SK-N-MC (cell line): ENCODE data around the gene PLSCR1.

Experiments
- DNase-seq: peaks from one replicate; pipeline ENCODE4 v3.0.0-alpha.2; 2011; ENCODE audit warnings: low read depth, low spot score
- H3K27ac ChIP-seq: fragments of 200-600 bp; sonication (generic); 2 replicates; pipeline ENCODE4 v1.5.1; 2016; ENCODE audit warnings: mixed run types
- H3K36me3 ChIP-seq: fragments of 200-600 bp; sonication (generic); 2 replicates; pipeline ENCODE4 v1.6.1; 2017; ENCODE audit warnings: antibody characterized with exemption, low read length, mixed read lengths; ENCODE audit not compliant: insufficient read depth
- H3K4me3 ChIP-seq: fragments of 200-600 bp; sonication (generic); 2 replicates; pipeline ENCODE4 v1.5.1; 2016
- H3K9ac ChIP-seq: fragments of 200-600 bp; sonication (generic); 2 replicates; pipeline ENCODE4 v1.8.0; 2017; ENCODE audit warnings: mixed run types, mixed read lengths; ENCODE audit not compliant: insufficient read length
- H3K9me3 ChIP-seq: fragments of 200-600 bp; sonication (generic); 2 replicates; pipeline ENCODE4 v1.6.1; 2017; ENCODE audit warnings: low read depth, mild to moderate bottlenecking, antibody characterized with exemption, low read length, moderate library complexity, mixed read lengths
- EZH2 ChIP-seq: fragments of 200-600 bp; sonication (generic); IDR thresholded peaks from one replicate; pipeline ENCODE4 v1.6.1; 2017; ENCODE audit warnings: antibody characterized with exemption
- FOXP2 ChIP-seq: optimal IDR thresholded peaks from 2 replicates; pipeline ENCODE3; 2011; ENCODE audit warnings: mild to moderate bottlenecking, moderate library complexity; ENCODE audit not compliant: insufficient read depth; ENCODE audit errors: extremely low read length, control extremely low read depth
- POLR2AphosphoS5 ChIP-seq: IDR thresholded peaks from 2 replicates; pipeline ENCODE4 v1.6.1; 2012; ENCODE audit warnings: mild to moderate bottlenecking, low read depth, low read length, borderline replicate concordance

The PLSCR1 gene

GRCh38 chr3:146577662-146578061 lies 33.3 kb upstream of the PLSCR1 start:
- no peak overlapping the region for H3K4me3 ChIP-seq
- no peak overlapping the region for H3K9ac ChIP-seq
- TF ChIP-seq FOXP2: no peak
- TF ChIP-seq POLR2AphosphoS5: no peak
- no peak for TF ChIP-seq EZH2
- no peaks in the 10 kb centered on the region; the same call in 1 of the 2 replicates for H3K9me3 ChIP-seq
- H3K36me3 ChIP-seq: no peaks in the 10 kb centered on the region
- DNase-seq: peak; percentile 45
- H3K27ac ChIP-seq: no peak overlapping the region

DNA sequence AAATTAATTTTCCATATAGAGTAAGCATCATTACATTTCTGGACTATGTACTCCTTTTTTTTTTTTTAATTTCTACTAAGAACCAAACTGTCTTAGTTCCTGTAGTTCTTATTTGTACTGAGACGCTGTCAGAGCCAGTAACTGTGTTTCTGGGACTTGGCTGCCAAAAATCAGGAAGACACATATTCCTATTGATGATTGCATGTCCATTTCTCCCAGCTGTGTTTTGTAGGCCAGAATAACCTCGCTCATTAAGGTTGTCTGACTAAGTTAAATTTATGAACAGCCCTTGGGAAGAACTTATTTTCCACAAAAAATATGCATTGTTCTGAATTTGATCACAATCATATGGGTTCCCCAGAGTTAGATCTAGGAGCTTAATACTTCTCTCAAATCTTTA lies 31.2 kb upstream of the PLSCR1 start:
- Histone ChIP-seq H3K36me3 (no peaks in the 10 kb centered on the region), H3K4me3 (no peak overlapping the region), H3K9me3 (no peaks in the 10 kb centered on the region), H3K9ac (no peak overlapping the region), H3K27ac (no peak overlapping the region)
- TF ChIP-seq EZH2 (no peak), FOXP2 (no peak), POLR2AphosphoS5 (no peak)
- no peak for DNase-seq

- H3K36me3 ChIP-seq: no peaks in the 10 kb centered on the region
- DNase-seq: no peak
- H3K4me3 ChIP-seq: no peak overlapping the region
- no peaks in the 10 kb centered on the region for H3K9me3 ChIP-seq
- no peak overlapping the region for H3K27ac ChIP-seq
- TF ChIP-seq FOXP2: no peak
- no peak; the same call in 1 of the 2 replicates for TF ChIP-seq POLR2AphosphoS5
- TF ChIP-seq EZH2: no peak
- no peak overlapping the region for H3K9ac ChIP-seq
Observed at GRCh38 chr3:146574173-146574572, 29.8 kb upstream of the PLSCR1 start.

DNA sequence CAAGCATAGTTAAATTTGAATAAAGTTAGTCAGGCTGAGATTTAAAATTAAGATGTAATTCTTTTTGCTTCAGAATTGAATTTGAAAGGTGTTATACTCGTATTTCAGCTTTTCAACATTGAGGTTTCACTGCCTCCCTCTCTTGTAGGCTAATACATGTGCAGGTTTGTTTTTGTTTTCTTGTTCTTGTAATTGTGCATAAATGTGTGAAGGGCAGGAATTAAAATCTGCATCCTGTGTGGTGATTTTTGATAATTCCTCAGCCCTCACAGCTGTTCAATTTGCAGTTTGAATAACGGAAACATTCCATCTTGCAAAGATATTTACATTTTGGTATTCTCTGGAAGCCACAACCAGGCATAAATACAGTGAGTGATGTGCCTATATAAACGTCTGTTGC lies 24.9 kb upstream of the PLSCR1 start:
- Histone ChIP-seq H3K9me3 (no peaks in the 10 kb centered on the region), H3K9ac (no peak overlapping the region), H3K36me3 (no peaks in the 10 kb centered on the region), H3K27ac (no peak overlapping the region), H3K4me3 (no peak overlapping the region)
- no peak for DNase-seq
- no peak for TF ChIP-seq EZH2
- TF ChIP-seq POLR2AphosphoS5: no peak
- no peak for TF ChIP-seq FOXP2

- TF ChIP-seq POLR2AphosphoS5 (no peak), FOXP2 (no peak), EZH2 (no peak)
- no peak overlapping the region for H3K4me3 ChIP-seq
- no peaks in the 10 kb centered on the region for H3K36me3 ChIP-seq
- H3K9me3 ChIP-seq: no peaks in the 10 kb centered on the region
- no peak overlapping the region for H3K9ac ChIP-seq
- no peak overlapping the region for H3K27ac ChIP-seq
- no peak for DNase-seq
Observed at GRCh38 chr3:146566138-146566537, 21.7 kb upstream of the PLSCR1 start.

DNA sequence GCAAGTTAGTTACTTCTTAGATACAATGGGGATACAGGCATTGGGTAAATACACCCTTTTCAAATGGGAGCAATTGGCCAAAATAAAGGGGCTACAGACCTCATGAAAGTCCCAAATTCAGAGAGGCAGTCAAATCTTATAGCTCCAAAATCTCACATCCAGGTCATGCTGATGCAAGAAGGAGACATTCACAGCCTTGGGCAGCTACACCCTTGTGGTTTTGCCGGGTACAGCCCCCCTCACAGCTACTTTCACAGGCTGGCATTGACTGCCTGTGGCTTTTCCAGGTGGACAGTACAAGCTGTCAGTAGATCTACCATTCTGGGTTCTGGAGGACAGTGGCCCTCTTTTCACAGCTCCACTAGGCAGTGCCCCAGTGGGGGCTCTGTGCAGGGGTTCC lies 17.5 kb upstream of the PLSCR1 start:
- Histone ChIP-seq H3K9ac (no peak overlapping the region), H3K9me3 (no peaks in the 10 kb centered on the region), H3K27ac (no peak overlapping the region), H3K36me3 (no peaks in the 10 kb centered on the region), H3K4me3 (no peak overlapping the region)
- TF ChIP-seq EZH2 (no peak), POLR2AphosphoS5 (no peak), FOXP2 (no peak)
- no peak for DNase-seq

DNA sequence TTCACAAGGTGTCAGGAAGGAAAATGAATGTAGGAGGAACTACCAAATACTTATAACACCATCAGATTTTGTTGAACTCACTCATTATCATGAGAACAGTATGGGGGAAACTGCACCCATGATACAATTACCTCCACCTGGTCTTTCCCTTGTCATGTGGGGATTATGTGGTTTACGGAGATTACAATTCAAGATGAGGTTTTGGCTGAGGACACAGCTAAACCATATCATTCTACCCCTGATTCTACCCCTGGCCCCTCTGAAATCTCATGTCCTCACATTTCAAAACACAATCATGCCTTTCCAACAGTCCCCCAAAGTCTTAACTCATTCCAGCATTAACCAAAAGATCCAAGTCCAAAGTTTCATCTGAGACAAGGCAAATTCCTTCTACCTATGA lies 17.1 kb upstream of the PLSCR1 start:
- no peak overlapping the region for H3K9ac ChIP-seq
- no peak overlapping the region for H3K4me3 ChIP-seq
- H3K27ac ChIP-seq: no peak overlapping the region
- TF ChIP-seq FOXP2 (no peak), POLR2AphosphoS5 (no peak), EZH2 (no peak)
- DNase-seq: no peak
- no peaks in the 10 kb centered on the region for H3K9me3 ChIP-seq
- H3K36me3 ChIP-seq: no peaks in the 10 kb centered on the region

- TF ChIP-seq EZH2 (no peak), POLR2AphosphoS5 (no peak), FOXP2 (no peak)
- Histone ChIP-seq H3K36me3 (no peaks in the 10 kb centered on the region), H3K9me3 (no peaks in the 10 kb centered on the region), H3K9ac (no peak overlapping the region), H3K4me3 (no peak overlapping the region), H3K27ac (no peak overlapping the region)
- DNase-seq: no peak
Observed at GRCh38 chr3:146560678-146561077, 16.3 kb upstream of the PLSCR1 start.

GRCh38 chr3:146559388-146559787 lies 15.0 kb upstream of the PLSCR1 start:
- no peak overlapping the region for H3K27ac ChIP-seq
- H3K9me3 ChIP-seq: no peaks in the 10 kb centered on the region
- DNase-seq: no peak
- H3K36me3 ChIP-seq: no peaks in the 10 kb centered on the region
- no peak overlapping the region for H3K4me3 ChIP-seq
- no peak for TF ChIP-seq FOXP2
- H3K9ac ChIP-seq: no peak overlapping the region

DNA sequence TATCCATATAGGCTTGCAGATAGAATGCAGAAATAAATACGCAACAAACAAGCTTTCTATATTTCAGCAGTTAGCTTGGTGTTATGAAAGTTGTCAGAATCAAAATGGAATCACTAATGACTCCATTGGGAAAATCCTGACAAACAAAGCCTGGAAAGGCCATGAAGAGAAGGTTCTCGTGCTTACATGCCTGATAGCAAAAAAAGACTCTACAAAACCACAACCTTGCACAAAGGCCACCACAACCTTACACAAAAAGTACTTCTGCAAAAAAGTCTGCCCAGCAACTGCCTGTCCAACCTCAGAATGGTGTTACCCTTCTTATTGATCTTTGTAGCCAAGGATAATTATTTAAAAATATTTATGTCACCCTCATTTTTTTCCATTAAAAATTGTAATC lies 14.4 kb upstream of the PLSCR1 start:
- H3K9me3 ChIP-seq: no peaks in the 10 kb centered on the region
- DNase-seq: no peak
- H3K9ac ChIP-seq: no peak overlapping the region
- no peak for TF ChIP-seq FOXP2
- TF ChIP-seq POLR2AphosphoS5: no peak
- TF ChIP-seq EZH2: no peak
- no peak overlapping the region for H3K4me3 ChIP-seq
- no peaks in the 10 kb centered on the region for H3K36me3 ChIP-seq
- no peak overlapping the region for H3K27ac ChIP-seq
